Mucosa of stomach (tissue), 1 donor: ENCODE measurements around the gene DNAAF9.

Source experiments
- H3K27me3 ChIP-seq: one replicate; pipeline ENCODE4 v1.7.0; 2013; ENCODE audit warnings: mild to moderate bottlenecking, low read length; ENCODE audit not compliant: control insufficient read depth, insufficient read depth
- H3K36me3 ChIP-seq: one replicate; pipeline ENCODE4 v1.7.0; 2013; ENCODE audit warnings: low read length; ENCODE audit not compliant: control insufficient read depth, insufficient read depth
- H3K4me1 ChIP-seq: one replicate; pipeline ENCODE4 v1.7.0; 2013; ENCODE audit warnings: mild to moderate bottlenecking, low read length; ENCODE audit not compliant: control insufficient read depth, insufficient read depth
- H3K4me3 ChIP-seq: one replicate; pipeline ENCODE4 v1.7.0; 2013; ENCODE audit warnings: low read length
- H3K9ac ChIP-seq: one replicate; pipeline ENCODE4 v1.7.0; 2013; ENCODE audit warnings: mild to moderate bottlenecking, low read length, moderate library complexity
- H3K9me3 ChIP-seq: one replicate; pipeline ENCODE4 v1.7.0; 2013; ENCODE audit warnings: mild to moderate bottlenecking, low read length, moderate library complexity; ENCODE audit not compliant: control insufficient read depth
- donor health status: Pancreatic carcinoma.

DNAAF9 gene

DNA sequence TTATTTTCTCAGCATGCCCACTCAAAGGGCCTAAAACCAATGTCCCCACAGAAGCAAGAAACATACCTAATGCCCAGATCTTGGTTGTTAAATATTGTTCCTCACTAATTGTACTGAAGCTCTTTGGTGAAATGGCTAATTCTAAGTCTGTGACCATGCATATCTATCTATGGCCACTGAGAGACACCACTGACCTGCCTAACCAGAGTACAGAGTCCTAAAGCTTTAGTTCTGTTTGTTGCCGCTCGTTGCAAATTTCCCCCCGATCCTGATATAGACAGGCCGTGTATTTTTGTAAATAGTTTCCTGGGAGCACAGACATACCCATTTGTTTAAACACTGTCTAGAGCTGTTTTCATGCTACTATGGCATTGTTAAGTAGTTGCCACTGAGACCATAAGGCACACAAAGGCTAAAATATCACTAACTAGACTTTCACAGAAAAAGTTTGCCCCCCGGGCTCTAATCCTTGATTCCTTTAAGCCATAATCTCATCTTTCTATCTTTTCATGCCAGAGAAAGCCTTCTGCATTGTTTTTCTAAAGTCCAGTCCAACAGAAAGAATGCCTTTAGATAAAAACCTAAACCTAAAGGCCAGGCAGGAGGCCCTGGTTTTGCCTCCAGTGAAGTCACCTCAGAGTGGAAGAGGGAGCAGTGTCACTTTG lies 48.7 kb downstream of the DNAAF9 start:
- peaks cover 7% of the 10 kb centered on the region for H3K4me1 ChIP-seq
- no peaks in the 10 kb centered on the region for H3K9me3 ChIP-seq
- no peak overlapping the region for H3K4me3 ChIP-seq
- H3K36me3 ChIP-seq: no peaks in the 10 kb centered on the region
- H3K27me3 ChIP-seq: no peaks in the 10 kb centered on the region
- no peak overlapping the region for H3K9ac ChIP-seq
